SK-N-SH (cell line): ENCODE results near the gene TET1.

Experiments
- GATA2 ChIP-seq: sonication (generic); formaldehyde crosslinking; IDR thresholded peaks from 2 replicates; pipeline ENCODE4 v1.5.0; 2020; ENCODE audit warnings: mild to moderate bottlenecking, missing genetic modification reagents
- RCOR1 ChIP-seq: fragments of 150-350 bp; IDR thresholded peaks from 2 replicates; pipeline ENCODE4 v1.6.1; 2017; ENCODE audit warnings: antibody characterized with exemption, low read length
- TCF12 ChIP-seq: IDR thresholded peaks from 2 replicates; pipeline ENCODE4 v1.4.0; 2012
- TF ChIP-seq, protein P1 (sequence below): fragments of 200-600 bp; sonication (generic); IDR thresholded peaks from 2 replicates; pipeline ENCODE4 v1.6.1; 2017; ENCODE audit warnings: antibody characterized with exemption, mild to moderate bottlenecking, moderate library complexity
- TF ChIP-seq, protein P2 (sequence below): IDR thresholded peaks from 2 replicates; pipeline ENCODE4 v1.4.0; 2012; ENCODE audit warnings: low read depth

DNA sequence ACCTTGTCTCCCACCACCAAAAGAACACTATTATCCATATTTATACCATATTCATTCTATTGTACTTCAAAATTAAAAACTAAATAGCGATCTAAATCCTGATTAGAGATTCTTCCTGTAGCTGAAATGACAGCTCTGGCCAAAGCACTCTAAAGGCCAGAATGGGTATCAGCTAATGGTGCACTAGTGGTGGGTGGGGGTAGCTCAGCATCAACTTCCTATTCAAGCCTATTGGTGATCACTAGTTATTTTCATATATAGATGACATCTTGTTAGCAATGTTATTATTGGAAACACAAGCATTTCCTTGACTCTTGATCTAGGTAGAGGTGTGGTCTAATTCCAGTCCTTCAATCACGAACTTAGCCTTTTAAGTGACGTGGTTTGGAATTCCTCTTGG lies 43.6 kb downstream of the TET1 start:
- TF ChIP-seq, protein P1, sequence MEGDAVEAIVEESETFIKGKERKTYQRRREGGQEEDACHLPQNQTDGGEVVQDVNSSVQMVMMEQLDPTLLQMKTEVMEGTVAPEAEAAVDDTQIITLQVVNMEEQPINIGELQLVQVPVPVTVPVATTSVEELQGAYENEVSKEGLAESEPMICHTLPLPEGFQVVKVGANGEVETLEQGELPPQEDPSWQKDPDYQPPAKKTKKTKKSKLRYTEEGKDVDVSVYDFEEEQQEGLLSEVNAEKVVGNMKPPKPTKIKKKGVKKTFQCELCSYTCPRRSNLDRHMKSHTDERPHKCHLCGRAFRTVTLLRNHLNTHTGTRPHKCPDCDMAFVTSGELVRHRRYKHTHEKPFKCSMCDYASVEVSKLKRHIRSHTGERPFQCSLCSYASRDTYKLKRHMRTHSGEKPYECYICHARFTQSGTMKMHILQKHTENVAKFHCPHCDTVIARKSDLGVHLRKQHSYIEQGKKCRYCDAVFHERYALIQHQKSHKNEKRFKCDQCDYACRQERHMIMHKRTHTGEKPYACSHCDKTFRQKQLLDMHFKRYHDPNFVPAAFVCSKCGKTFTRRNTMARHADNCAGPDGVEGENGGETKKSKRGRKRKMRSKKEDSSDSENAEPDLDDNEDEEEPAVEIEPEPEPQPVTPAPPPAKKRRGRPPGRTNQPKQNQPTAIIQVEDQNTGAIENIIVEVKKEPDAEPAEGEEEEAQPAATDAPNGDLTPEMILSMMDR, result no peak; the same call in 1 of the 2 replicates
- TF ChIP-seq TCF12, result no peak
- TF ChIP-seq, protein P2, sequence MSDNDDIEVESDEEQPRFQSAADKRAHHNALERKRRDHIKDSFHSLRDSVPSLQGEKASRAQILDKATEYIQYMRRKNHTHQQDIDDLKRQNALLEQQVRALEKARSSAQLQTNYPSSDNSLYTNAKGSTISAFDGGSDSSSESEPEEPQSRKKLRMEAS, result no peak
- no peak for TF ChIP-seq RCOR1
- TF ChIP-seq GATA2 (CRISPR knock-in tag), result no peak
